DMS153 treated with DMSO at 0.1 percent for 48 hours (cell line): ENCODE measurements around the gene ARHGAP44.
"Not testable (repeated sequence)": the region's sequence is repeated elsewhere in the genome, so short reads cannot be mapped to it uniquely, and the experiment has no call there.

ENCODE experiments used
- DNase-seq: peaks from one replicate; lab custom pipeline; 2025; ENCODE audit not compliant: unreplicated experiment; lab: John Stamatoyannopoulos, UW

Gene ARHGAP44

DNA sequence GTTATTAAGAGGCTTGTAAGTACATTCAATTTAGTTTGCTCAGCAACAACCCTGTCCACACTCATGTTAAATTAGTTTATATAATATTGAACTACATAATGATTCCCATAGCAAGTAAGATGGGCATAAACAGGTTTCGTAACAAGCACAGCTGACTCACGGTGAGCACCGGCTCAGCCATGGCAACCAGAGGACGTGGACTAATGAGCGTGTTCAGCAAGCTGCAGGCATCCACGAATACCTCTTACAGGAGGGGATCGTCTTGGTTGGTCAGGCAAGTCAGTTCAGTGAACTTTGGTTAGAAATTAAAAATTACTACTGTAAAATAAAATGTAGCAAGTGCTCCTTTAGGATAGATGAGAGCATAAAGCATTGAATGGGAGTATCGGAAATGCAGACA, 170.1 kb downstream of the ARHGAP44 start:
- no peak for DNase-seq

DNA sequence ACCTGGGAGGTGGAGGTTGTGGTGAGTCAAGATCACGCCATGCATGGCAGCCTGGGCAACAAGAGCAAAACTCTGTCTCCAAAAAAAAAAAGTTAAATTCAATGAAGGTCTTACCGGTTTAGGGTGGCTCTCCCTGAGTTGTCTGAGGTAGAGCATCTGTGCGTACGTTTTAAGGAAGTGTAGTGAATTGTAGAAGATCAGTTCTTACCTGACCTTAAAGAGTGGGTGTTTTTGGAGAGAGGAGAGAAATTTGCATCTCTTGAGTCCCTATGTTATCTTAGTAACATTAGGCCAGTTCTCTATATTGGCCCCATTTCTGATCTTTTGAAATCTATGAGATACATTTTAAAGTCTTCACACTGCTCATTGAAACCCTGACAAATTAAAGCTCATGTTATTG, 172.4 kb downstream of the ARHGAP44 start:
- no peak for DNase-seq

- DNase-seq = no peak
These were observed 174.2 kb downstream of the ARHGAP44 start for GRCh38 chr17:12963505-12963904.

- DNase-seq = no peak
These were observed 174.9 kb downstream of the ARHGAP44 start for GRCh38 chr17:12964162-12964561.

DNA sequence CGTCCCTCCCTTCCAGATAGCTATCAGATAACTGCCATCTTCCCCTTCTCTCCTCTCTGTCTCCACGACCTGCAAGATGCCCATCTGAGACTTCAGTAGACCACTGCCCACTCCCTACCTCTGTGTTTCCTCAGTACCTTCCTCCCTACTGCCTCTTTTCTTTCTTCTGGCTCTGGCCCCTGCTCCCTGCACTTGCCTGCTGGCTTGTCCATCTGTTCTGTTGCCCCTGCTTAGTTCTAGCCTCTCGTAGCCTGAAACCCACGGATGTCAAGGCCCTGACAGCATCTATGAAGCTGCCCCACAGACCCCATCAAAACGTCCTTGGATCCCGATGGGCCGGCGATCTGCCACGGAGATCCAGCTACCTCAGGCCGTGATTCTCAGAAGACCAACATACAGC, 175.5 kb downstream of the ARHGAP44 start:
- DNase-seq = no peak

DNA sequence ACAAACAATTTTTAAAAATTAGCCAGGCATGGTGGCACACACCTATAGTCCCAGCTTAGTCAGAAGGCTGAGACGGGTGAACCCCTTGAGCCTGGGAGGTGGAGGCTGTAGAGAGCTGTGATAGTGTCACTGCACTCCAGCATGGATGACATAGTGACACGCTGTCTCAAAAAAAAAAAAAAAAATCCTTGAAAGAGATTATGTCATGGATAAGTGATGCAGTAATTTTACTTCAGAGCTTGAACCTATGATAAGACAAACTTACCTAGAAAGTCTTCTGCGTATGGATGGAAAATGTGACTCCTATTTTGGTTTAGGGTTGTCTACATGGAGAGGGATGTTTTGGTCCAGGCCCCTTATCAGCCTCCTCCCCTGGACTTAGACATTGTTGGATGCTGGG, 176.7 kb downstream of the ARHGAP44 start:
- no peak for DNase-seq

GRCh38 chr17:12966413-12966812, 177.1 kb downstream of the ARHGAP44 start:
- DNase-seq = no peak

GRCh38 chr17:12967962-12968361, 178.7 kb downstream of the ARHGAP44 start:
- DNase-seq = no peak

DNA sequence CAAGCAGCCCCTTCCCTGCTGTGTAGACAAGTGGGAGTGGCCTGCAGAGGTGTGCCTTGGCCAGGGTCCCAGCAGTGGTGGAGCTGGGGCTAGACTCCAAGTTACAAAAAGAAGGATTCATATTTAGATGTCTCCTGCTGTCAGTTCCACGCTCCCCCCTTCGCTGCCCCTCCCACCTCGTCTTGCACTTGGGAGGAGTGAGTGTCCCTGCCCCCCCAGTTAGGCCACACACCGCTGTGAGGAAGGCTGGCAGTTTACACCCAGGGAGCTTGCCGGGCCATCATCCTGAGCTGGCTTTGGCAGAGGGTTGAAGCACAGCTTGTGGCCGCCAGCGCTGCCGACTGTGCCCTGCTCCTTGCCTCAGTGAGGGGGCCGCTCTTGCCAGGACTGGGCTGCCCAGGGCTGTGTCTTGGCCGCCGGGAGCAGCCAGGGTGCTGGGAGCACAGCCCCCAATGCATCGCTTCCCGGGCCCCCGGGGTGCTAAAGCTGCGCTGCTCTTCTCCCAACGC, 184.3 kb downstream of the ARHGAP44 start:
- DNase-seq = no peak

GRCh38 chr17:12974005-12974531, 184.8 kb downstream of the ARHGAP44 start:
- DNase-seq = no peak

GRCh38 chr17:12977008-12977751, 187.9 kb downstream of the ARHGAP44 start:
- DNase-seq = no peak

- not testable (repeated sequence) for DNase-seq
These were observed 189.5 kb downstream of the ARHGAP44 start for GRCh38 chr17:12978787-12979186.

DNA sequence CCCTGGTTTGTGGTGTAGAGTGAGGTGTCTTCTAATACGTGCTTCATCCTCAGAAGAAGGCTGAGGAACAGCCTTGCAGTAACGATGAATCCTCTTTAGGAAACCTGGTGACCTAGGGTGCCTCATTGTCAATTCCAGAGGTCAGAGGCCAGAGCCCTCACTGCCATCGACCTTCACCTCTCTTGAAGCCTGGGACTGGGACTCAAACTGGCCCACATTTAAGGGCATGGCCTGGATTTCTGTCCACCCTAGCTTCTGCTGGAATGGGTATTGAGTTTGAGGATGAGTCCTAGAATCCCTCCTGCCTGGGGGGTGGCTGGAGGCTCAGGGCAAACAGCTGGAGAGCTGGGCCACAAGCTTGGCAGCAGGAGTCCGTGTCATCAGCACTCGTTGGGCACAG, 189.9 kb downstream of the ARHGAP44 start:
- no peak for DNase-seq

DNA sequence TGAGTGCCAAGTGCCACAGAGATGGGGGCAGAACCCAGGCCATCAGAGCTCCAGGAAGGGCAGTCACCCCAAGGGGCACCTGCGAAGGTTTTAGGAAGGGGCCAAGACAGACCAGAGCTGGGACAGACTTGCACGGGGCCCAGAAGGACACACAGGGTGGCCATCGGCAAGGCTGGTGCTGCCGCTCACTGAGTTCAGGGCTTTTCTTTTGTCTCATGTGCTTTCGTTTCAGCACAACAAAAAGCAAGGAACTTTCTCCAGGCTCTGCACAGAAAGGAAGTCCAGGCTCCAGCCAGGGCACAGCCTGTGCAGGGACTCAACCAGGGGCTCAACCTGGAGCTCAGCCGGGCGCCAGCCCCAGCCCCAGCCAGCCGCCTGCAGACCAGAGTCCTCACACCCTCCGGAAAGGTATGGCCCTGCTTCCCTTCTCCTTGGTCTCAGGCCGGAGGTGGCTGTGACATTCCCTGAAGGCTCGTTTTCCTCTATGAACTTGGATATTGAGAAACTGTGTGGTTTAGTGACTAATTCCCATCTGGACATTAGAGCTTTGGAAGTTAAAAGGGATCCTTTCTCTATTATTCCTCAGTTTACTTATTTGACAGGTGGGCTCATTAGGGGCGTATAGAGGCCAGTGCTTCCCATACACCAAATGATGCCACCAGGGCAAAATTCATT, 190.7 kb downstream of the ARHGAP44 start:
- DNase-seq = no peak

GRCh38 chr17:12982224-12982623, 192.9 kb downstream of the ARHGAP44 start:
- no peak for DNase-seq

- DNase-seq = no peak
These were observed 194.9 kb downstream of the ARHGAP44 start for GRCh38 chr17:12983991-12984884.

DNA sequence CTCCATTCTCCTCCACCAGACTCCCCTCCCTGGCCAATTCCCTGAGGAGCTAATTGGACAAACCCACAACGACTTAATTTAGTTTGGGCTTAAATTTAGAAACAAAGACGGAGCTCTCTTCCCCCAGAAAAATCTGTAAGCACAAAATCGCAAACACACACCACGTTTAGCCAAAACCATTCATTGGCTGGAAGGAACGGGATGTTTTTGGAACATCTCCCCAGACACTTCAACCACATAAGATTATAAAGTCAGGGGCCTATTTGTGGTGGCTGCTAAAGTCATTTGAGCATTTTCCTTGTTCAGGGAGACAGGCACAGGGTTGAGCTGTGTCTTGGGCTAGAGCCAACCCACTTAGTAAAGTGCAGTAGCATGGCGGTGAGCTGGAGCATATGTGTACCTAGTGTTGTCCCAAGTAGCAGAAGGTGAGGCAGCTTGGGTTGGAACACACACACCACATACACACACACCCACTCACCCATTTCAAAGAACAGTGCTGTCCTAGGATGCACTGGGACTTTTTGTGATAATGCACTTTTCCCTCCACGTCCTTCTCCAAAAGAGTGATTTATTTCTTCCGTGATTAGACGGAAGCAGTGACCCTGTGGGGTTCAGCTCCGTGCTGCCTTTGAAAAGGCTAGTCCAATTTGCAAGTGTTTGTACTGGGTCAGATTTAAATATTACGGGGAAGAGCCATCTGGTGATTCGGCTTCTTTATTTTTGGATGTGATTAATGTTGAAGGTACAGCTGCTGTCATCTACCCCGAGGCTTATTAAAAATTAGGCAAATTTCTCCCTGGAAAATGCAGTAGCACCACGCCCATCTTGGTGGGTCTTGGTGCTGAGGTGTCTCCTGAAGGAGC, 196.4 kb downstream of the ARHGAP44 start:
- DNase-seq = no peak

- no peak for DNase-seq
These were observed 197.8 kb downstream of the ARHGAP44 start for GRCh38 chr17:12987120-12987519.

GRCh38 chr17:12990041-12990808, 200.9 kb downstream of the ARHGAP44 start:
- DNase-seq = no peak

- no peak for DNase-seq
These were observed 201.6 kb downstream of the ARHGAP44 start for GRCh38 chr17:12990926-12991325.
